ENCODE measurements around the gene ZNHIT3. TPM values are rescaled to one million over a fixed set of nuclear protein-coding genes. Genes with fewer than 3 reads are reported as not detected.

ZNHIT3 gene
- total and polyA plus RNA-seq, 4 donors, result 8.1 to 24.2 (median 19.1) TPM

- WGBS, result 93% methylated on average over 14 of the region's 14 CpGs
- TF ChIP-seq FOXA1 (IDR thresholded peaks at IDR 0.05) (no peak), HNF4A (conservative IDR thresholded peaks at IDR 0.05) (no peak), YY1 (IDR thresholded peaks at IDR 0.05) (no peak), RAD21 (IDR thresholded peaks at IDR 0.05) (no peak), GABPA (IDR thresholded peaks at IDR 0.05 in 1 of 2, conservative IDR thresholded peaks at IDR 0.05 in 1 of 2) (no peak), ATF3 (IDR thresholded peaks at IDR 0.05) (no peak), ZBTB33 (IDR thresholded peaks at IDR 0.05) (no peak), CTCF (IDR thresholded peaks at IDR 0.05; ENCODE audit: low read depth, low read length, missing input control) (no peak), EGR1 (IDR thresholded peaks at IDR 0.05; ENCODE audit: low read depth in 2 of 2) (no peak), MAX (IDR thresholded peaks at IDR 0.05) (no peak), HNF4G (IDR thresholded peaks at IDR 0.05) (no peak), SP1 (IDR thresholded peaks at IDR 0.05) (no peak), TAF1 (conservative IDR thresholded peaks at IDR 0.05) (no peak), JUND (IDR thresholded peaks at IDR 0.05) (no peak)
- H3K9ac ChIP-seq (ENCODE audit: low read depth in 1 of 2, low read length in 2 of 2), result no peak overlapping the region
Measured at GRCh38 chr17:36510636-36511035, 24.2 kb downstream of the ZNHIT3 start.

GRCh38 chr17:36511216-36511615, 24.7 kb downstream of the ZNHIT3 start:
- TF ChIP-seq NR2F2 (IDR thresholded peaks at IDR 0.05) (no peak), YY1 (IDR thresholded peaks at IDR 0.05) (no peak), REST (IDR thresholded peaks at IDR 0.05) (no peak), GABPA (IDR thresholded peaks at IDR 0.05 in 1 of 2, conservative IDR thresholded peaks at IDR 0.05 in 1 of 2) (no peak), MAX (IDR thresholded peaks at IDR 0.05) (no peak), EGR1 (IDR thresholded peaks at IDR 0.05; ENCODE audit: low read depth in 2 of 2) (no peak), FOXA2 (IDR thresholded peaks at IDR 0.05) (no peak), JUND (IDR thresholded peaks at IDR 0.05) (no peak), ATF3 (IDR thresholded peaks at IDR 0.05) (no peak)
- Histone ChIP-seq H3K4me3 (ENCODE audit: low read depth in 1 of 3, low read length in 3 of 3) (no peak overlapping the region), H3K27ac (ENCODE audit: low read depth in 1 of 2, low read length in 2 of 2) (no peak overlapping the region), H3K9ac (ENCODE audit: low read depth in 1 of 2, low read length in 2 of 2) (no peak overlapping the region), H3K36me3 (ENCODE audit: control insufficient read depth in 4 of 4, insufficient read depth in 3 of 4, low read depth in 1 of 4, low read length in 3 of 4) (peaks cover 0 to 47% (median 10%) of the 10 kb centered on the region in 4 donors), H3K27me3 (ENCODE audit: control insufficient read depth in 4 of 4, insufficient read depth in 4 of 4, low read length in 3 of 4) (no peaks in the 10 kb centered on the region), H3K4me1 (ENCODE audit: control insufficient read depth in 4 of 4, insufficient read depth in 4 of 4, low read length in 3 of 4) (no peaks in the 10 kb centered on the region), H3K9me3 (ENCODE audit: control insufficient read depth in 4 of 4, low read length in 3 of 4) (no peaks in the 10 kb centered on the region)
- DNase-seq (ENCODE audit: low spot score), result no peak
- 95% methylated on average over 6 of the region's 6 CpGs for WGBS

More at GRCh38 chr17:36510636-36511035, 24.2 kb downstream of the ZNHIT3 start:
- Histone ChIP-seq H3K9me3 (ENCODE audit: control insufficient read depth in 4 of 4, low read length in 3 of 4) (no peaks in the 10 kb centered on the region), H3K36me3 (ENCODE audit: control insufficient read depth in 4 of 4, insufficient read depth in 3 of 4, low read depth in 1 of 4, low read length in 3 of 4) (peaks cover 0 to 51% (median 10%) of the 10 kb centered on the region in 4 donors), H3K27me3 (ENCODE audit: control insufficient read depth in 4 of 4, insufficient read depth in 4 of 4, low read length in 3 of 4) (no peaks in the 10 kb centered on the region), H3K27ac (ENCODE audit: low read depth in 1 of 2, low read length in 2 of 2) (no peak overlapping the region), H3K4me1 (ENCODE audit: control insufficient read depth in 4 of 4, insufficient read depth in 4 of 4, low read length in 3 of 4) (no peaks in the 10 kb centered on the region), H3K4me3 (ENCODE audit: low read depth in 1 of 3, low read length in 3 of 3) (no peak overlapping the region)
- DNase-seq (ENCODE audit: low spot score), result no peak
